SH-SY5Y (cell line): Measurements from ENCODE around the gene MRPS23.

Experiments
- GATA2 ChIP-seq: IDR thresholded peaks from 2 replicates; pipeline ENCODE4 v1.6.1; 2011; ENCODE audit warnings: mild to moderate bottlenecking, low read depth, low read length
- GATA3 ChIP-seq: IDR thresholded peaks from 2 replicates; pipeline ENCODE4 v1.6.1; 2011; ENCODE audit warnings: low read depth, mild to moderate bottlenecking, low read length, moderate library complexity

DNA sequence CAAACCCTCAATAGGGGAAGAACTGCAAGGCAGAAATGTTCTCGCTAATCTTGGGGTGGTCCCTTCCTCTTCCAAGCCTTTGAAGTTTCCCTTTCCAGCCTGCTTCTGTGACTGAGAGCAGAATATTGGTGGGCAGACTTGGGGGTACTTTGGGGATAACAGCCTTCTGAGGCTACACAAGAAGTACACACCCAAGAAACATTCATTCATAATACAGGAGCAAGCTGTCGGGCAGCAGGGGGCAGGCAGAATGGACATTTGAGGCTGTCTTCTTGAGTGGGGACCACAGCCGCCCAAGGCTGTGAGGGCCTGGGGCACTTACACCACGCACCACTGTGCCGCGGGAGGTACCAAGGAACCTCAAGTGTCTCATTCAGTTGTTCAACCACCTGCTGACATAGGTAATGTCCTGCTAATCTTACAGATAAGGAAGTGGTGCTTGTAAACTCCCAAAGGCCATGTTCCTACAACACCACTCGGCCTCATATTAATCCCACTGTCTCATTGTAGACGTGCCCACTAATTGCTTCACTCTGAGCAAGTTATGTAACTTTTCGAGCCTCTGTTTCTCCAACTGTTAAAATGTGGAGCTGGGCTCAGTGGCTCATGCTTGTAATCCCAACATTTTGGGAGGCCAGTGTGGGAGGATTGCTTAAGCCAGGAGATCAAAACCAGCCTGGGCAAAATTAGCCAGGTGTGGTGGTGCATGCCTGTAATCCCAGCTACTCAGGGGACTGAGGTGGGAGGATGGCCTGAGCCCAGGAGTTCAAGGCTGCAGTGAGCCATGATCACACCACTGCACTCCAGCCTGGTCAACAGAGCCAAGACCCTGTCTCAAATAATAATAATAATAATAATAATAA is 2.5 kb upstream of the MRPS23 start:
- TF ChIP-seq GATA2 (no peak), GATA3 (no peak)
